GM12874 (cell line): ENCODE data around the gene HOMER2.

ENCODE experiments used
- TF ChIP-seq, protein P1 (sequence below): IDR thresholded peaks from 2 replicates; pipeline ENCODE4 v1.5.1; 2011; ENCODE audit warnings: low read depth, mild to moderate bottlenecking, control low read depth, low read length, moderate library complexity; ENCODE audit not compliant: insufficient read depth

Gene HOMER2

DNA sequence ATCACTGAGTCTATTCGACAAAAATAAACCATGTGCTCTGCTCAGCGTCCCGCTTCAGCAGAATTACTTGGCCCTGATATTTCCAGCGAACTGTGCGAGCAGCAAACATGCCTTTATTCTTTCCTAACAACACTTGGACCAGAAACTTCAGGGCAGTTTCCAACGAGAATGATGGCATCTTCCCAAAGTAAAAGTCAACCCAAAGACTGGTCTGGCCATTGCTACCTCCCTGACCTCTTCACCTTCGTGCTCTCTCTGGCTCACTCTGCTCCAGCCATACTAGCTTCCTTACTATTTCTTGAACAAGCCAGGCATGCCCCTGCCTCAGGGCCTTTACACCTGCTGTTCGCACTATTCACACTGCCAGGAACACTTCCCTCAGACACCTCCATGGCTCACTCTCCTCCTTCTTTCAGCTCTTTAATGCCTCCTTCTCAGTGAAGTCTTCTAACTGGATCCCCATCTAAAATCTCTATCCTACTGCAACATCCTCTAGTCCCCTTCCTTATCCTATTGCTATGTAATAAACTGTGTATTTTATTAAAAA is 6.3 kb downstream of the HOMER2 start:
- TF ChIP-seq, protein P1, sequence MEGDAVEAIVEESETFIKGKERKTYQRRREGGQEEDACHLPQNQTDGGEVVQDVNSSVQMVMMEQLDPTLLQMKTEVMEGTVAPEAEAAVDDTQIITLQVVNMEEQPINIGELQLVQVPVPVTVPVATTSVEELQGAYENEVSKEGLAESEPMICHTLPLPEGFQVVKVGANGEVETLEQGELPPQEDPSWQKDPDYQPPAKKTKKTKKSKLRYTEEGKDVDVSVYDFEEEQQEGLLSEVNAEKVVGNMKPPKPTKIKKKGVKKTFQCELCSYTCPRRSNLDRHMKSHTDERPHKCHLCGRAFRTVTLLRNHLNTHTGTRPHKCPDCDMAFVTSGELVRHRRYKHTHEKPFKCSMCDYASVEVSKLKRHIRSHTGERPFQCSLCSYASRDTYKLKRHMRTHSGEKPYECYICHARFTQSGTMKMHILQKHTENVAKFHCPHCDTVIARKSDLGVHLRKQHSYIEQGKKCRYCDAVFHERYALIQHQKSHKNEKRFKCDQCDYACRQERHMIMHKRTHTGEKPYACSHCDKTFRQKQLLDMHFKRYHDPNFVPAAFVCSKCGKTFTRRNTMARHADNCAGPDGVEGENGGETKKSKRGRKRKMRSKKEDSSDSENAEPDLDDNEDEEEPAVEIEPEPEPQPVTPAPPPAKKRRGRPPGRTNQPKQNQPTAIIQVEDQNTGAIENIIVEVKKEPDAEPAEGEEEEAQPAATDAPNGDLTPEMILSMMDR = no peak

DNA sequence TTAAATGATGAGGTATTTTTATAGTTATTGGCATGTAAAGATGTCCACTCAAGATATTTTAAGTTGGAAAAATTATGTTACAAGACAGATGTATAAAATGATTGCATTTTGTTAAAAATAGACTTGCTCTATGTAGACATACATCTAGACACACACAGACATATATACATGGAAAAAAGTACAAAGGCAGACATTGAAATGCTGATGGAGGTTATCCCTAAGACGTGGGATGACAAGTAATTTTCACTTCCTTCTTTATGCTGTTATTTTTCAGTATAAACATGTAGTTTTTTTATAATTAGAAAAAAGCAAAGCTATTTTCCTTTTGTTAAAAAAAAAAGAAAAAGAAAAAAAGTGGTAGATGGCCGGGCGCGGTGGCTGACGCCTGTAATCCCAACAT is 7.2 kb downstream of the HOMER2 start:
- TF ChIP-seq, protein P1 = no peak

GRCh38 chr15:82944821-82945220 is 7.7 kb downstream of the HOMER2 start:
- TF ChIP-seq, protein P1 = no peak

GRCh38 chr15:82944056-82944455 is 8.5 kb downstream of the HOMER2 start:
- TF ChIP-seq, protein P1 = no peak

DNA sequence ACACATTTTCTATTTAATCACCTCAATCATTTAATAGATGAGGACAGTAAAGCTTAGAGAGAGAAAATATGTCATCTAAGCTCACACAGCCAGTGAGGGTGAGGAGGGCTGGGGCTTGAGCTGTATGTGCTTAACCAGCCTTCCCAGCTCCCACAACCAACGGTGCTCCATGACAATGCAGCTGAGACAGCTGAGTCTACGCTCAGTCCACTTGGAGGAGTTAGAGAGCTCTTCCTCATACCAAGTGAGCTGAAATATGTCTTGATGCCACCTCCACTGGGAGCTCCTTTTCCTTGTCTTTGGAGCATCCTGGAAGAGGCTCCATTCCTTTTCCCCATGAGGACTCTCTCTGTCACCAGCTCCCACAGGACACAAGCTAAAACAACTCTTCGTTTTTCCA is 9.3 kb downstream of the HOMER2 start:
- TF ChIP-seq, protein P1 = 0 out of 2 replicates have a peak, but pooled peaks have one; percentile 1

DNA sequence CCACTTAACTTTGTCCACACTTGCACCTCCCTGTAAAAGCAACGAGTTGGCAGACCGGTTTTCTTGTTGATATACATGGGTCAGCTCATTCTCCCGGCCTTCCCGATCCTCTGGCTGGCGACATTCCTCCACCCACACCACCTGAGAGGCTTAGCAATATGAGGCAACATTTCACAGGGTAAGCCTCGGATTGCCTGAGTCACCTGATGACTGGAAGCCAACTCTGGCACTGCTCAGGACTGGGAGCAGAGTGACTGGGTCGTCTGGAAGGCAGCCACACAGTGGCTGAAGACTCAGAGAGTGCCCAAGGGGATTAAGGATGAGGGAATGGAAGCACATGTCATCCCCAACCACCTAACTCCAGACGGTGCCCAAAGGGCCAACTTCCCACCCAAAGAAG is 9.8 kb downstream of the HOMER2 start:
- TF ChIP-seq, protein P1 = no peak

DNA sequence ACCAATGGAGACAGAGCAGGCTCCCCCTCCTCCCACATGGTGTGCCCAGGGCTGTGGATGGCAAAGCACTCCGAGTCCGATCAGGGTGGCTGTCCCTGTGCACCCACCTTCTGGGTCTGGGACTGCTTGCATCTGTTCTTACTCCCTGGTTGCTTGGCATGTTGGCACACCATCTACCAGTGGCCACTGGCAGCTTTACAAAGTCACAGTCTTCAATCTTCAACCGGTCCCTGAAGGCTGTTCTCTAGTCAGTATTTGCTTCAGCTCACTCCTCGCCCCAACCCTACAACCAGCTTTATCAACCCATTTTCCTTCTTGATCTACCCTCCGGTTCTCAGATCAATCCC is 14.8 kb downstream of the HOMER2 start:
- TF ChIP-seq, protein P1 = no peak
